Hepatocyte (in vitro differentiated cells): ENCODE measurements around the gene FAM110A. TPM values are rescaled to one million over a fixed set of nuclear protein-coding genes. Genes with fewer than 3 reads are reported as not detected.

Source experiments
- DNase-seq: peaks from one replicate; pipeline ENCODE4 v3.0.0-alpha.2; 2016; ENCODE audit warnings: low spot score
- H2AFZ ChIP-seq: fragments of 200-600 bp; sonication (generic); 2 replicates; pipeline ENCODE4 v1.6.0; 2016; ENCODE audit warnings: antibody characterized with exemption, mild to moderate bottlenecking
- H3K27ac ChIP-seq: fragments of 200-600 bp; sonication (generic); 2 replicates; pipeline ENCODE4 v1.5.1; 2016; ENCODE audit warnings: mild to moderate bottlenecking
- H3K27me3 ChIP-seq: fragments of 200-600 bp; sonication (generic); 2 replicates; pipeline ENCODE4 v1.6.1; 2016
- H3K36me3 ChIP-seq: fragments of 200-600 bp; sonication (generic); replicated peaks from 2 replicates; pipeline ENCODE4 v1.5.1; 2016; ENCODE audit warnings: low read depth; ENCODE audit not compliant: insufficient read depth
- H3K4me1 ChIP-seq: fragments of 200-600 bp; sonication (generic); 2 replicates; pipeline ENCODE4 v1.5.1; 2016; ENCODE audit warnings: mild to moderate bottlenecking, moderate library complexity; ENCODE audit not compliant: insufficient read depth
- H3K4me2 ChIP-seq: fragments of 200-600 bp; sonication (generic); 2 replicates; pipeline ENCODE4 v1.6.0; 2016
- H3K4me3 ChIP-seq: fragments of 200-600 bp; sonication (generic); 2 replicates; pipeline ENCODE4 v1.5.1; 2016; ENCODE audit warnings: mild to moderate bottlenecking
- H3K79me2 ChIP-seq: fragments of 200-600 bp; sonication (generic); 2 replicates; pipeline ENCODE4 v1.6.0; 2017; ENCODE audit warnings: mild to moderate bottlenecking
- H3K9me2 ChIP-seq: fragments of 200-600 bp; sonication (generic); replicated peaks from 2 replicates; pipeline ENCODE4 v1.6.0; 2017; ENCODE audit warnings: mild to moderate bottlenecking; ENCODE audit not compliant: insufficient read depth
- H3K9me3 ChIP-seq: fragments of 200-600 bp; sonication (generic); 2 replicates; pipeline ENCODE4 v1.5.1; 2016; ENCODE audit warnings: low read depth, mild to moderate bottlenecking
- H4K20me1 ChIP-seq: fragments of 200-600 bp; sonication (generic); 2 replicates; pipeline ENCODE4 v1.6.0; 2016; ENCODE audit warnings: mild to moderate bottlenecking; ENCODE audit not compliant: insufficient read depth, poor library complexity, severe bottlenecking
- CTCF ChIP-seq: fragments of 200-600 bp; sonication (generic); IDR thresholded peaks from 2 replicates; pipeline ENCODE4 v1.5.1; 2016; ENCODE audit warnings: antibody characterized with exemption, mild to moderate bottlenecking; ENCODE audit not compliant: poor library complexity
- EZH2 ChIP-seq: fragments of 200-600 bp; sonication (generic); IDR thresholded peaks from 2 replicates; pipeline ENCODE4 v1.6.1; 2016; ENCODE audit warnings: antibody characterized with exemption, mild to moderate bottlenecking, borderline replicate concordance
- EZH2phosphoT487 ChIP-seq: fragments of 200-600 bp; sonication (generic); IDR thresholded peaks from one replicate; pipeline ENCODE4 v1.6.1; 2018; ENCODE audit warnings: antibody characterized with exemption, mild to moderate bottlenecking, low read depth, moderate library complexity; ENCODE audit not compliant: unreplicated experiment, severe bottlenecking
- WGBS: methylation state at CpG from one replicate; pipeline ENCODE4 v1.1.6; 2016; ENCODE audit warnings: low lambda C conversion rate; ENCODE audit errors: missing lambda C conversion rate; 5-methylcytosine and 5-hydroxymethylcytosine counted together
- polyA plus RNA-seq: library from polyadenylated mRNA; unstranded; fragments of >200 nt; fragmentation: Nextera tagmentation; extraction: Ambion mirVana; gene quantifications from 2 replicates; pipeline ENCODE4 v1.2.1, GENCODE V29; 2016
- total RNA-seq: library from RNA; depleted of rRNA; stranded (reverse); fragments of >200 nt; gene quantifications from 2 replicates; pipeline ENCODE4 v1.2.3, GENCODE V29; 2014

FAM110A gene
- total RNA-seq (4.4 and 4.6 TPM in 2 replicates), polyA plus RNA-seq (6.1 and 8.9 TPM in 2 replicates)

DNA sequence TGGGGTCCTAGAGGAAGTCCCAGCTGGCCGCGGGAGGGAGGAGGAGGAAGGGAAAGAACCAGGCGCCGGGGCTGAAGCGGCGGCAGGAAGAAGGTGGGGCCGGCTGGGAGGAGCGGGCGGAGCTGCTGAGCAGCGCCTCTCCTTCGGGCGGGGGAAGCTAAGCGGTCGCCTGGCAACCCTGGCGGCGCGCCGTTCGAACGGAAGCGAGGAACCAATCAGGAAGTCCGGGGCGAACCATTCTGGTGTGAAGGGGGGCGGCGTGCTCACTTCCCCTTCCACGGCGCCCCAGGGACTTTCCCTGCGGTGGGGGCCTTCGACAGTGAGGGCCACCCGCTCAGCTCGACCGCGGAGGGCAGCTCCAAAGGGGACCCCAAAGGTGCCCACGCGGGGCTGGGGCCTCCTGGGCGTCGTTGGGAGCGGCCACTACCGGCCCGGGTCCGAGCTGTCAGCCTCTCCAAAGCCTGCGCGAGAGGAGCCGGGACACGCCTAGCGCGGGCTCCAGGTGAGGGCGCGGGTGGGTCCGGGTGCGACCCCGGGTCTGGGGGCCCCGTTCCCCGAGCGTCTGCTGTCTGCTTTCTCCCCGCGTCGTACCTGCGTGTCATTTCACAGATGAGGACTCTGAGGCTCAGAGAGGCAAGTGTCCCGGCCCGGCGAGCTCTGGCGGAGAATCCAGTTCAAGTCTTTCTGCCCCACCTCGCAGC is at the start of gene FAM110A:
TSS of gene FAM110A (plus strand) at position 266 of the 701 bp plus-strand sequence. CDS start 11,090 bp downstream, outside the sequence.
- H2AFZ ChIP-seq, result peak within 1 kb of the TSS; percentile 91

GRCh38 chr20:787825-788224 is 45.7 kb upstream of the FAM110A start:
- TF ChIP-seq CTCF (no peak), EZH2 (no peak), EZH2phosphoT487 (no peak)
- Histone ChIP-seq H3K4me1 (no peaks in the 10 kb centered on the region), H3K9me3 (no peaks in the 10 kb centered on the region), H3K4me2 (no peak overlapping the region), H3K4me3 (no peak overlapping the region), H3K36me3 (no peaks in the 10 kb centered on the region), H3K79me2 (no peaks in the 10 kb centered on the region), H3K27me3 (no peaks in the 10 kb centered on the region), H3K27ac (no peak overlapping the region), H4K20me1 (no peaks in the 10 kb centered on the region), H3K9me2 (no peaks in the 10 kb centered on the region), H2AFZ (no peak overlapping the region)
- no peak for DNase-seq
- WGBS, result 45% methylated on average over 1 of the region's 1 CpG

More for the DNA sequence above, at the start of gene FAM110A:
- H3K27me3 ChIP-seq, result no peaks in the 10 kb centered on the region
- no peak for TF ChIP-seq EZH2phosphoT487
- TF ChIP-seq CTCF, result no peak
- TF ChIP-seq EZH2, result no peak
- H3K79me2 ChIP-seq, result peaks cover 3% of the 10 kb centered on the region
- peak within 1 kb of the TSS; percentile 73 for H3K4me2 ChIP-seq
- no peaks in the 10 kb centered on the region for H4K20me1 ChIP-seq
- under 1% methylated on average over 46 of the region's 64 CpGs for WGBS
- peaks cover 12% of the 10 kb centered on the region for H3K4me1 ChIP-seq
- peak; percentile 97 for DNase-seq
- no peaks in the 10 kb centered on the region for H3K9me2 ChIP-seq
- H3K9me3 ChIP-seq, result no peaks in the 10 kb centered on the region
- peak within 1 kb of the TSS; percentile 68 for H3K4me3 ChIP-seq
- no peaks in the 10 kb centered on the region for H3K36me3 ChIP-seq
- peak within 1 kb of the TSS; percentile 42 for H3K27ac ChIP-seq

- Histone ChIP-seq H3K4me2 (no peak overlapping the region), H3K9me3 (no peaks in the 10 kb centered on the region), H3K4me3 (no peak overlapping the region), H3K79me2 (no peaks in the 10 kb centered on the region), H3K4me1 (no peaks in the 10 kb centered on the region), H2AFZ (no peak overlapping the region), H3K27ac (no peak overlapping the region), H3K27me3 (no peaks in the 10 kb centered on the region), H4K20me1 (no peaks in the 10 kb centered on the region), H3K9me2 (no peaks in the 10 kb centered on the region), H3K36me3 (no peaks in the 10 kb centered on the region)
- no peak for TF ChIP-seq EZH2phosphoT487
- TF ChIP-seq EZH2, result no peak
- no peak for TF ChIP-seq CTCF
- DNase-seq, result no peak
- 66% methylated on average over 2 of the region's 2 CpGs for WGBS
These were observed 42.5 kb upstream of the FAM110A start for GRCh38 chr20:791056-791455.
